ENCODE data around the gene ZNF497.

Gene ZNF497

DNA sequence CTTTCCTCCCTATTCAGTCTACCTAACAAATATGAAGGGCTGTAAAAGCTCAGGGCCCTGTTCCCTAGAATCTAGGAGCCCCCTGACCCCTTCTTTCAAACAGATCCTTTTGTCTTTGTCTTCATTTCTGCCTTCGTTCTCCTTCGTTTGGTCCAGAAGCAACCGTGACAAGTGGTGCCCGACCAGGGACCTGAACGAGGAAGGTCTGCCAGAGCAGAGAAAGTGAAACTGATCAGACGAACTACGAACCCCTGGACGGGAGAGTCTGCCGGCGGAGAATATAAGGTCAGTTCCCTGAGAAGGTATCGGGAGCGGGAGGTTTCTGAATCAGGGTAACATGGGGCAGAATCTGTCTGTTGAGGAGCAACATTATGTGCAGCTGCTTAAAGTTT is 56.6 kb downstream of the ZNF497 start:
- DNase-seq = no peak

DNA sequence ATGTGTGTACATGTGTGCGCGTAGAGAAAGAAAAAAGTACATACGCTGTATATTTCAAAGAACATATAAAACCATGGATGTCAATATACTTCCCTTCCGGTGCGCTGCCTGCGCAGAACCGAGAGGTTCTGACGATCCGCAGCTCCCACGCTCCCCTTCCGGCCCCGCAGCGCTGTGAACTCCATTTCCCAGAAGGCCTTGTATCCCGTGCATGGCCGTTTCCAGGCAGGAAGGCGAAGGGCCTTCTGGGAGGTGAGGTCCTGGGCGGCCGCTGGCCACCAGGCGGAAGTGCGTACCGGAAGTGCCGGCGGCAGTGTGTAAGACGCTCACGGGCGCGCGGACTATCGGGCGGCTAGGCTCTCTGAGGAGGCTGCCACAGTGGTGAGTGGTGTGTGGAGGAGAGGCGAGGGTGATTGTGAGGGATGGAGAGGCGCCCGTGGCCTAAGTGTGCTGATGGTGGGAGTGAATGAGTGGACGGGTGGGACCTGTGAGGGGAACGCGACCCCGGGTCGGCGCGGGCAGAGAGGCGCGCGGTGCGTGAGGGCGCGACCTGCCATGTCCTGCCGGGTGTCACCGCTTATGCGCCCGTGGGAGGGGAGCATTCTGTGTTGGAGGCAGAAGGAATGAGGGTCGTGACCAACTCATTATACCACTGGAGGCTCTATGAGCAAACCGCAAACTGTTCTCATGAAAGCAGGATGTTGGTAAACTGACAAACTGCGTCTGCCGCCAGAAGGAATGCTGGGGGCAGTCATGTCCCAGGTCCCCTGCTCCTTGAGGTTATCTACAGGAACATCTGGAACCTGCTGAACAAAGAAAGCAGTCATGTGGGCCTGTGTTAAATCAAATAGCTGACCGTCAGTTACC is 57.3 kb downstream of the ZNF497 start, which contains the start of gene ERVK3-1:
ERVK3-1 (plus strand) TSS at position 313 of the 867 bp plus-strand sequence. CDS start 6,792 bp downstream, outside the sequence.
- peak; percentile 96 for DNase-seq

DNA sequence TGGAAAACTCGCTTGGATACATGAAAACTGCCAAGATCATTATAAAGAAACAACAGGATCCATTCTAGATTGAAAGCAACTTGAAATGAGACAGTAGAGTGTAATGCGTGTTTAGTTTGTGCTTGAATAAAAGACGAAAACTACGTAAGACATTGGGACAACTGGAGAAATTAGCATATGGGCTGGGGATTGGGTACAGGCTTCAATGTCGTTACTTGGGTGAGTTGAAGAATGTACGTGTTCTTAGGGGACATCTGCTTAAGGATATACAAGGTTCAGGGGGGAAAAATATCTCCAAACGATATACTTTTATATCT is 57.8 kb downstream of the ZNF497 start:
- DNase-seq = no peak

All from fibroblast of upper back skin (primary cell).